IPS-18c (cell line): Measurements from ENCODE around the gene PPP2R3B.
"Not testable (repeated sequence)": the region's sequence is repeated elsewhere in the genome, so short reads cannot be mapped to it uniquely, and the experiment has no call there.

Experiments used
- H3K4me3 ChIP-seq: 2 replicates; pipeline ENCODE4 v1.7.0; 2013; ENCODE audit warnings: low read depth, mild to moderate bottlenecking, low read length, moderate library complexity; ENCODE audit not compliant: insufficient read depth
- H3K9me3 ChIP-seq: one replicate; pipeline ENCODE4 v1.6.1; 2013; ENCODE audit warnings: mild to moderate bottlenecking, low read length, moderate library complexity; ENCODE audit not compliant: control insufficient read depth, insufficient read depth

The PPP2R3B gene

GRCh38 chrX:307261-308111 is 79.2 kb downstream of the PPP2R3B start:
- no peaks in the 10 kb centered on the region for H3K9me3 ChIP-seq
- H3K4me3 ChIP-seq = no peak overlapping the region

- H3K9me3 ChIP-seq = not testable (repeated sequence)
Observed at GRCh38 chrX:306614-307251, 80.0 kb downstream of the PPP2R3B start.

GRCh38 chrX:305781-306613 is 80.7 kb downstream of the PPP2R3B start:
- H3K9me3 ChIP-seq, H3K4me3 ChIP-seq: not testable (repeated sequence)

More at GRCh38 chrX:306614-307251, 80.0 kb downstream of the PPP2R3B start:
- H3K4me3 ChIP-seq = not testable (repeated sequence)

DNA sequence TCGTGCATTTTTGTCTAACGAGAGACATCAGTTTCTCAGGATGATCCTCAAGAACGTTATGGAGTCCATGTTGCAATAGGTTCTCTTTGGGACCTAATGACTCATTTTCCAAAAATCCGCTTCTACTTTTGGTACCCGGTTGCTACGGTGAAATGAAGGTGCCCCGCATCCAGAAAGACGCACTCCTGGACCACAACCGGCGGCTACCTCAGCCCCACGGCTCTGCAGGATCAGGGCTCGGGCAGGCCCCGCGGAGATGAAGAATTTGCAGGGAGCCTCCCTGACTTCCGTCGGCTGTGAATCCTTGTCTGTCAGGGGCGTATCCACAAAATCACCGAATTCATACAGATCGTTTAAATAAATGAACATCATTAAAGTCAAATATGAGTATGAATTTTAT is 83.7 kb downstream of the PPP2R3B start:
- H3K9me3 ChIP-seq = no peaks in the 10 kb centered on the region
- H3K4me3 ChIP-seq = no peak overlapping the region

DNA sequence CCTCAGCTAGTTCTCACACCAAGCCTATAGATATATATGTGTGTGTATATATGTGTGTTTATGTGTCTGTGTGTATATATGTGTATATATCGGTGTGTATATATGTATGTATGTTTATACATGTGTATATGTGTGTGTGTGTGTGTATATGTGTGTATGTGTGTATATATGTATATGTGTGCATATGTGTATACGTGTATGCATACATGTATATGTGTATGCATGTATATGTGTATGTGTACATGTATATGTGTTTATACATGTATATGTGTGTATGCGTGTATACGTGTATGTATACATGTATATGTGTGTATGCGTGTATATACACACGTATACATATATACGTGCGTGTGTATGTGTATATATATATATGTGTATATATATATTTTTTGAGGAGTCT is 86.4 kb downstream of the PPP2R3B start:
- Histone ChIP-seq H3K9me3 (no peaks in the 10 kb centered on the region), H3K4me3 (no peak overlapping the region)

DNA sequence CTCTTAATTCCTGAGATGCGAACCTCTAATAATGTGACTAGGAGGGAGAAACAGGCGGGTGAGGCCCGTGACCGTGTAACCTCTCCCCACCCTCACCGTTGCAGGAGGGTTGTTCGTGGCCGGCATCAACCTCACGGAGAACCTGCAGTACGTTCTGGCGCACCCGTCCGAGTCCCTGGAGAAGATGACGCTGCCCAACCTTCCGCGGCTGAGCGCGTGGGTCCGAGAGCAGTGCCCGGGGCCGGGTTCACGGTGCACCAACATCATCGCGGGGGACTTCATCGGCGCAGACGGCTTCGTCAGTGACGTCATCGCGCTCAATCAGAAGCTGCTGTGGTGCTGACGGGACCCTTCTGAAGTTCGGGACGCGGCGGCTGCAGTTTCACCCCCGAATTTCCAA is 87.7 kb downstream of the PPP2R3B start:
- no peak overlapping the region for H3K4me3 ChIP-seq
- no peaks in the 10 kb centered on the region for H3K9me3 ChIP-seq

DNA sequence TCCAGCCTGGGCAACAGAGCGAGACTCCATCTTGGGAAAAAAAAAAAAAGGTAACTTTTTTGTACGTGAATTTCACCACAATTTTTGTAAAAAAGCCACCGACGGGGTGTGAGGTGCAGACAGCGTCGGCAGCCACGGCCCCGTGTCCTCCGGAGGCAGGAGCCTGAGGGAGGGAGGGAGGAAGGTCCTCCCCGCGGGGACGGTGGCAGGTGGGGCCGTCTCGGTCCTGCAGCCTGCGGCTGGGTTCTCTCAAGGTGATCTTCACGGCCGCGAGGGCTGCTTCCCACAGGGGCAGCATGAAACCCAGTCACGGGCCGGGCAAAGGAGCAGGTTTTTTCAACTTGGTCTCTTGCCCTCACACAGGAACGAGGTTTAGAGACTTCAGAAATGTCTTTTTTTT is 91.6 kb downstream of the PPP2R3B start:
- Histone ChIP-seq H3K9me3 (no peaks in the 10 kb centered on the region), H3K4me3 (no peak overlapping the region)

DNA sequence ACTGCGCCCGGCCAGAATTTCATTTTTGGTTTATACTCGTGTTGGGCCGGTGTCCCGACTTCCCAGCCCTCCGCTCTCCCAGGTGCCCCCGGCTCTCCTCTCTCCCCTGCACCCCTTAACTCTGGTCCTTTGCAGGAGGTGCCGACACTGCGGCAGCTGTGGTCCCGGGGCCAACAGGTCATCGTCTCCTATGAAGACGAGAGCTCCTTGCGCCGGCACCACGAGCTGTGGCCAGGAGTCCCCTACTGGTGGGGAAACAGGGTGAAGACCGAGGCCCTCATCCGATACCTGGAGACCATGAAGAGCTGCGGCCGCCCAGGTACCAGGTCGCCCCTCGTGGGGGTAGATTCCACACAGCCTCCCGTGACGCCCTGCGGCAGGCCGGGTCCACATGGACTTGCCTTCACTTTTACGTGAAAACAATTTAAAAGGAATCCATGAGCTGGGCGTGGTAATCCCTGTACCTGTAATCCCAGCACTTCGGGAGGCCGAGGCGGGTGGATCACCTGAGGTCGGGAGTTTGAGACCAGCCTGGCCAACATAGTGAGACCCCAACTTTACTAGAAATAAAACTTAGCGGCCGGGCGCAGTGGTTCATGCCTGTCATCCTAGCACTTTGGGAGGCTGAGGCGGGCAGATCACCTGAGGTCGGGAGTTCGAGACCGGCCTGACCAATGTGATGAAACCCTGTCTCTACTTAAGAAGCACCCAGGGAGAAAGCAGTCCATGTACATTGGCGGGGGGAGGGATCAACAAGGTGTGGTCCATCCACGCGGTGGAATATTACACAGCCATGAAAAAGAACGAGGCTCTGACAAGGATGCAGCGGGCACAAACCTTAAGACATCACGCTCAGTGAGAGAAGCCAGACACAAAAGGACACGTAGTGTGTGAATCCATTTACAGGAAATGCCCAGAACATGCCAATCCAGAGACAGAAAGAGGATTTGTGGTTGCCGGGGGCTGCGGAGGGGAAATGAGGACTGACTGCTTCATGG is 93.5 kb downstream of the PPP2R3B start:
- Histone ChIP-seq H3K9me3 (no peaks in the 10 kb centered on the region), H3K4me3 (no peak overlapping the region)

DNA sequence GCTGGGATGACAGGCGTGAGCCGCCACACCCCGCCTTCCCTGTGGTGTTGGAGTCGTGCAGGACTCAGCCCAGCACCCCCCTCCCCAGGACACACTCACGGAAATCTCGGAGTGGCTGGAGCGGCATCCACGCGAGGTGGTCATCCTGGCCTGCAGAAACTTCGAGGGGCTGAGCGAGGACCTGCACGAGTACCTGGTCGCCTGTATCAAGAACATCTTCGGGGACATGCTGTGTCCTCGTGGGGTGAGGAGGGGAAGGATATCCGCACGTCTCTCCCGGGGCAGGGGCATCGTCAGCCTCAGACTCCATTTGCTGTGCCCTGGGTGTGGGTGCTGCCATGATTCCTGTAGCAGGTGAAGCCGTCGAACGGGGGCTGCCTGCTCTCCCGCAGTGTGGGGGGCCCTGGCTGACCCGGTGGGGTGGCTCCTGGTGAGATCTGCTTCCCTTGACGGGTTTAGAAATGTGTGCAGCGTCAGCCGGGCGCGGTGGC is 95.3 kb downstream of the PPP2R3B start:
- Histone ChIP-seq H3K9me3 (no peaks in the 10 kb centered on the region), H3K4me3 (no peak overlapping the region)

GRCh38 chrX:290476-291166 is 96.1 kb downstream of the PPP2R3B start:
- Histone ChIP-seq H3K9me3 (no peaks in the 10 kb centered on the region), H3K4me3 (no peak overlapping the region)

GRCh38 chrX:288561-288991 is 98.1 kb downstream of the PPP2R3B start:
- Histone ChIP-seq H3K9me3 (no peaks in the 10 kb centered on the region), H3K4me3 (no peak overlapping the region)

DNA sequence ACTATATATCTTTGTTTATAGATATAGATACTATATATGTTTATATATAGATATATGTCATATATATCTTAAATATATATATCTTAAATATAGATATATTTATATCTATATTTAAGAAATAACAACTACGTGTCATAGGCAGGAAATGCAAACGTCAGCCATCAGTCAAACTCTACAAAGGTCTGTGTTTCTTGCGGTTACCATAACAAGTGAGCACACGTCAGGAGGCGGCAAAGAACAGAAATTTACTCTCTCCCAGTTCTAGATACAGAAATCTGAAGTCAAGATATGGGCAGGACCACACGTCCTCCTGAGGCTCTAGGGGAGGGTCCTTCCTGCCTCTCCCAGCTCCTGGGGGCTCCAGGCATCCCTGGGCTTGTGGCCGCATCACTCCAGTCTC is 99.0 kb downstream of the PPP2R3B start:
- no peaks in the 10 kb centered on the region for H3K9me3 ChIP-seq
- no peak overlapping the region for H3K4me3 ChIP-seq

GRCh38 chrX:285076-285677 is 101.5 kb downstream of the PPP2R3B start:
- no peaks in the 10 kb centered on the region for H3K9me3 ChIP-seq
- no peak overlapping the region for H3K4me3 ChIP-seq
